ENCODE results near the gene TAS2R8.

DNA sequence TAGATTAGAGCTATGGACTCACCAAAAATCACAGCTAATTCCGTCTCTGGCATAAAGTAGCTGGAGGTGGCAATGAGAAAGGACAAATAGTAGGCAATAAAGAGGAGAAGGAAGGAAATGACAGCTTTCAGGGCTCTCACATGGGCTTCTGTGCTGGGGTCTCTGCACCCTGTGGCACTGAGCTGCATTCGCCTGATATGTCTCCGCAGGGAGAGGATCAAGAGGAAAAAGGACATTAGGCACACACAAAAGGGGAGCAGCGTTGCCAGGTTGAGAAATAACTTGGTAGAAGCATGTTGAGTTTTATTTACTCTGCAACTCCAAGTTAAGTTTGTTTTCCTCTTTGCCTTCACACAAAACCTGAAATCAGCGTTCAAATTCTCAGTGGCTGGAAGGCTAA, 5.3 kb downstream of the TAS2R8 start:
- TF ChIP-seq POLR2A (IDR thresholded peaks at IDR 0.05) (no peak), CTCF (IDR thresholded peaks at IDR 0.05) (no peak)

All from uterus (tissue), 2 donors.